ENCODE measurements around the gene GTF2H2C.
"Not testable (repeated sequence)": the region's sequence is repeated elsewhere in the genome, so short reads cannot be mapped to it uniquely, and the experiment has no call there.

GRCh38 chr5:69601947-69602346 is 42.0 kb downstream of the GTF2H2C start:
- TF ChIP-seq, protein P1, sequence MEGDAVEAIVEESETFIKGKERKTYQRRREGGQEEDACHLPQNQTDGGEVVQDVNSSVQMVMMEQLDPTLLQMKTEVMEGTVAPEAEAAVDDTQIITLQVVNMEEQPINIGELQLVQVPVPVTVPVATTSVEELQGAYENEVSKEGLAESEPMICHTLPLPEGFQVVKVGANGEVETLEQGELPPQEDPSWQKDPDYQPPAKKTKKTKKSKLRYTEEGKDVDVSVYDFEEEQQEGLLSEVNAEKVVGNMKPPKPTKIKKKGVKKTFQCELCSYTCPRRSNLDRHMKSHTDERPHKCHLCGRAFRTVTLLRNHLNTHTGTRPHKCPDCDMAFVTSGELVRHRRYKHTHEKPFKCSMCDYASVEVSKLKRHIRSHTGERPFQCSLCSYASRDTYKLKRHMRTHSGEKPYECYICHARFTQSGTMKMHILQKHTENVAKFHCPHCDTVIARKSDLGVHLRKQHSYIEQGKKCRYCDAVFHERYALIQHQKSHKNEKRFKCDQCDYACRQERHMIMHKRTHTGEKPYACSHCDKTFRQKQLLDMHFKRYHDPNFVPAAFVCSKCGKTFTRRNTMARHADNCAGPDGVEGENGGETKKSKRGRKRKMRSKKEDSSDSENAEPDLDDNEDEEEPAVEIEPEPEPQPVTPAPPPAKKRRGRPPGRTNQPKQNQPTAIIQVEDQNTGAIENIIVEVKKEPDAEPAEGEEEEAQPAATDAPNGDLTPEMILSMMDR (IDR thresholded peaks at IDR 0.05): not testable (repeated sequence)
- TF ChIP-seq POLR2AphosphoS5 (IDR thresholded peaks at IDR 0.05); EP300 (IDR thresholded peaks at IDR 0.05; ENCODE audit: low read depth): not testable (repeated sequence)

Measured in transverse colon (tissue), 4 donors.